Measurements from ENCODE around the gene CD40LG.
A peak's percentile ranks its signal among the peaks of the same experiment; 100 is the strongest.

The CD40LG gene

GRCh38 chrX:136689436-136689835, 41.5 kb downstream of the CD40LG start:
- no peak for DNase-seq (ENCODE audit: low read depth)

GRCh38 chrX:136691028-136691809, 43.3 kb downstream of the CD40LG start:
- no peak overlapping the region for H3K4me3 ChIP-seq (ENCODE audit: control insufficient read depth, low read depth, low read length)
- DNase-seq (ENCODE audit: low read depth), result no peak
- no peak for TF ChIP-seq CTCF (conservative IDR thresholded peaks at IDR 0.05; ENCODE audit: control insufficient read depth, insufficient read depth, low read depth, low read length)

More at GRCh38 chrX:136689436-136689835, 41.5 kb downstream of the CD40LG start:
- no peak overlapping the region for H3K4me3 ChIP-seq (ENCODE audit: control insufficient read depth, low read depth, low read length)
- no peak for TF ChIP-seq CTCF (conservative IDR thresholded peaks at IDR 0.05; ENCODE audit: control insufficient read depth, insufficient read depth, low read depth, low read length)

GRCh38 chrX:136692271-136692670, 44.3 kb downstream of the CD40LG start:
- no peak for TF ChIP-seq CTCF (conservative IDR thresholded peaks at IDR 0.05; ENCODE audit: control insufficient read depth, insufficient read depth, low read depth, low read length)
- peak; percentile 8 for DNase-seq (ENCODE audit: low read depth)
- H3K4me3 ChIP-seq (ENCODE audit: control insufficient read depth, low read depth, low read length), result no peak overlapping the region

GRCh38 chrX:136694431-136695087, 46.6 kb downstream of the CD40LG start:
- DNase-seq (ENCODE audit: low read depth), result peak; percentile 60
- no peak overlapping the region for H3K4me3 ChIP-seq (ENCODE audit: control insufficient read depth, low read depth, low read length)
- peak; percentile 83 for TF ChIP-seq CTCF (conservative IDR thresholded peaks at IDR 0.05; ENCODE audit: control insufficient read depth, insufficient read depth, low read depth, low read length)

- DNase-seq (ENCODE audit: low read depth), result no peak
- no peak overlapping the region for H3K4me3 ChIP-seq (ENCODE audit: control insufficient read depth, low read depth, low read length)
- TF ChIP-seq CTCF (conservative IDR thresholded peaks at IDR 0.05; ENCODE audit: control insufficient read depth, insufficient read depth, low read depth, low read length), result no peak
Observed at GRCh38 chrX:136697156-136697555, 49.2 kb downstream of the CD40LG start.

- peak; percentile 50 for TF ChIP-seq CTCF (conservative IDR thresholded peaks at IDR 0.05; ENCODE audit: control insufficient read depth, insufficient read depth, low read depth, low read length)
- no peak overlapping the region for H3K4me3 ChIP-seq (ENCODE audit: control insufficient read depth, low read depth, low read length)
- no peak for DNase-seq (ENCODE audit: low read depth)
Observed at GRCh38 chrX:136708348-136708747, 60.4 kb downstream of the CD40LG start.
